Body of pancreas (tissue), 4 donors: ENCODE measurements around the gene AQR.

ENCODE experiments used
- POLR2A ChIP-seq, 3 donors: fragments of 450-650 bp; IDR thresholded peaks; one replicate each; pipeline ENCODE4 v1.6.1; 2016; ENCODE audit warnings: antibody characterized with exemption in 3 of 3, mild to moderate bottlenecking in 2 of 3
- TF ChIP-seq, protein P1 (sequence below), 7 experiments: fragments of 450-650 bp in 4 of 7; fragments of 200-600 bp in 3 of 7; sonication (generic) in 3 of 7; IDR thresholded peaks; one replicate each; pipeline ENCODE4 v1.5.1; 2016 to 2019; ENCODE audit warnings: antibody characterized with exemption in 7 of 7

DNA sequence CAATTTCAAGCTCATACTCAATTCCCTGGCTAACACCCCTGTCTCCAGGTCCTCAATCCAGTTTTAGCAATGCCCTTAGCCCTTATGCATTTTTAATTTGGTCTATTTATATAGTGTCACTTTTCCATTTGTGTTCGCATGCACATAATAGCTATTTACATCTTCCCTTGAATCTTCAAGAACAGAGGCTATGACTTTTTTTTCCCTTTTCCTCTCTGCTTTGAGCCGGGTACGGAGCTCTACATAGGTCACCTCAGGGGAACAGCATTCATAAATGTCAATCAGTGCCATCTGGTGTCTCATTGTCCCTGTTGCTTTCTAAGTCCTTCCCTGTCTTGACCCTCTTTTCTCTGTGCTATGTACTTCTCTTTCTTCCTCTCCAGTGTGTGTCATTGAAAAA lies 147.7 kb downstream of the AQR start:
- TF ChIP-seq, protein P1, sequence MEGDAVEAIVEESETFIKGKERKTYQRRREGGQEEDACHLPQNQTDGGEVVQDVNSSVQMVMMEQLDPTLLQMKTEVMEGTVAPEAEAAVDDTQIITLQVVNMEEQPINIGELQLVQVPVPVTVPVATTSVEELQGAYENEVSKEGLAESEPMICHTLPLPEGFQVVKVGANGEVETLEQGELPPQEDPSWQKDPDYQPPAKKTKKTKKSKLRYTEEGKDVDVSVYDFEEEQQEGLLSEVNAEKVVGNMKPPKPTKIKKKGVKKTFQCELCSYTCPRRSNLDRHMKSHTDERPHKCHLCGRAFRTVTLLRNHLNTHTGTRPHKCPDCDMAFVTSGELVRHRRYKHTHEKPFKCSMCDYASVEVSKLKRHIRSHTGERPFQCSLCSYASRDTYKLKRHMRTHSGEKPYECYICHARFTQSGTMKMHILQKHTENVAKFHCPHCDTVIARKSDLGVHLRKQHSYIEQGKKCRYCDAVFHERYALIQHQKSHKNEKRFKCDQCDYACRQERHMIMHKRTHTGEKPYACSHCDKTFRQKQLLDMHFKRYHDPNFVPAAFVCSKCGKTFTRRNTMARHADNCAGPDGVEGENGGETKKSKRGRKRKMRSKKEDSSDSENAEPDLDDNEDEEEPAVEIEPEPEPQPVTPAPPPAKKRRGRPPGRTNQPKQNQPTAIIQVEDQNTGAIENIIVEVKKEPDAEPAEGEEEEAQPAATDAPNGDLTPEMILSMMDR (IDR thresholded peaks at IDR 0.05), result no peak
- TF ChIP-seq POLR2A (IDR thresholded peaks at IDR 0.05), result no peak
